GM18499 (cell line): ENCODE measurements around the gene SYNE1.
"Not testable (repeated sequence)": the region's sequence is repeated elsewhere in the genome, so short reads cannot be mapped to it uniquely, and the experiment has no call there.

Experiments
- ATAC-seq: cut with Tn5 transposase; IDR thresholded peaks from one replicate; pipeline ENCODE4 v1.9.1; 2021; ENCODE audit warnings: moderate number of reproducible peaks; ENCODE audit not compliant: insufficient read depth, unreplicated experiment

The SYNE1 gene

DNA sequence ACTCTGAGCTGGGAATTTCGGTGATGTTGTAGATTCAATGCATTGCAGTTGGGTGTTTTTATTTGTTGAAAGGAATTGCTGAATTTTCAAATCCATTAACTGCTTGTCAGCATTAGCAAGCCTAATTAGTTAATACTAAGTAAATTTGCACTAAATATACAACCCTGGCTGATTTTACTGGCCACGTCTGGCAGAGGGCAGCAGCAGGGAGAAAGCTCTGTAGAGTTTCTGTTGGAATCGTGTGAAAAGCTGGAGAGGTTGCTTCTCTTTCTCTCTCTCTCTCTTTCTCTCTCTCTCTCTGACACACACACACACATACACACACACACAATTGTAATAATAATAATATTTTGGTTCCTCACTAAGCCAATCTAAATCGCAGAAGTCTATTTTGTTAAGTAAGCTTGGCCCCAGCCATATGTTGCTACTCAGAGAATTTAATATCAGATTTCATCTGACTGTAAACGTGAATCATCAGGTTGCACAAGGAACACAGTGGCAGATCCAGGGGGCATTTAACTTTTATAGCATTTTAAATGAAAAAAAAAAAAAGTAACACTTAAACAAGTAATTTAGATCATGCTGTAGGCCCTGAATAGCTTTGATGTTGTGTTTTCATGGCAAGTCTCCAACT is 540.2 kb downstream of the SYNE1 start:
- no peak for ATAC-seq

DNA sequence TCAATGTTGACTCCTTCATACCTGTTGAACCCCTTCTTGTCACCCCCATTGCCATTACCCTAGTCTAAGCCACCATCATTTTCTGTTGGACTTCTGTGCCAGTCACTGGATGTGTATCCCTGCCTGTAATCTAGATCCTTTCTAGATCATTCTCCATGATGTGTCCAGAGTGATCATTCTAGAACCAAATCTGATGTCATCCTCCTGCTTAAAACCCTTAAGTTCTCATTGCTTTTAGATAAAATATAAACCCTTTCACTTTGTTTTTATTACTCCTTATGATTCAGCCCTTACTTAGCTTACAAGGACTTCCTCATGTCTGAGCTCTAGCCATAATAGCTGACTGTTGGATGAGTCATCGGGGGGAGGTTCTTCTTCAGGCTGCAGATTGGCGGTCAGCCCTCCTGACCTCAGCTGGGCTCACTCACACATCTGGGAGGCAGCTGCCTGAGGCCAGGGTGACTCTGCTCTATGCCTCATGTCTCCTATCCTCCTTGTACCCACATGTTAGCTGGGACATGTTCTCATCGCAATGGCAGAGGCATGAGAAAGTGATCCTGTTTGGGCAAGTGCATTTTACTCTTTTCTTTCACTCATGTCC is 542.1 kb downstream of the SYNE1 start:
- no peak for ATAC-seq

DNA sequence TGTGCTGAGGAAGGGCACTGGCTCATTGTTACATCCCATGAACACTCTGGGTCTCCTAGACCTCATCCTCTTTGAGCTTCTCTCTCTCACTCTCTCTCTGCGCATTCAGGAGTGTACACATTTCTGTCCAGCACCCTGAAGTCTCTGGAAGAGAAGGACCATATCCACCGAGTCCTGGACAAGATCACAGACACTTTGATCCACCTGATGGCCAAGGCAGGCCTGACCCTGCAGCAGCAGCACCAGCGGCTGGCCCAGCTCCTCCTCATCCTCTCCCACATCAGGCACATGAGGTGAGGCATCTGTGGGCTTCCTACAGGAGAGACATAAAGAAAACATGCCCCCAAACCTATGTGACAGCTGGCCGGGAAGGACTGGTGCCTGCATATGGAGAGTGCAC is 542.9 kb downstream of the SYNE1 start:
- ATAC-seq = no peak

DNA sequence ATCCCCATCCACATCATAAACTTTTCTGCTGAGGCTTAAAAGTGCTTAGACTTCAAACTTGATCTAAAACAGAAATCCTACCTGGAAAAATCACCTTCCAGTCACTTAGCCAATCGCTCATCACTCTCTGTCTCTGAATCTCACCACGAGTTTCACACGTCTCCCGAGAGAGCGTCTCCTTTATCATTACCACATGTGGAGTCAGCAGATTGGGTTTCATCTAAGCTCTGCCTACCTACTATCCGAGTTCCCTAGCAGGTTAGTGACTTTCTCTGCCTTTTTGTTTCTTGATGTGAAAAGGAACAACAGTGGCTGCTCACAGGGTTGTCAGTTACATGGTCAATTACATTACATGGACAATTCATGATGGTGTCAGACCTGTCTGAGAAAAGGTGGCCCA is 543.5 kb downstream of the SYNE1 start:
- no peak for ATAC-seq

DNA sequence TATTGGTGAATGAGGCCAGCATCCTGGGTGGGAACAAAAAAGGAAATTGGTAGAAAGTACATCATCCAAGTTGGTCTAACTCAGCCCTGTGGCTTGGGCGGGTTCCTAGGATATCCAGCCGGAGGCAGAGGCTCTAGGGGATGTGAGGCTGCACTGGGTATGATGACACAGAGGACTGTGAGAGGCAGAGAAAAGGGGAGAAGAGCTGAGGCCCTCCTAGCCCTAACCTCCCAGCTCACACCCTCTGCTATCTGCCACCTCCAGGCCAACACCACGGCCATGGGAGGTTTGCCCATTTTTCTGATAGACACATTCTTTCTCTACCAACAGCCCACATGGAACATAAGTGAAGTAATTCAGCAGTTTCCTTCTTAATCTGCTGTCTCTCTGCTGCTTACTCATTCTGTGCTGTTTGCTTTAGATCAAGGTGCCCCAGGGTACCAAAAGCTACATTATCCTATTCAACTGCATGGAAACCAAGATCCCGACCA is 545.3 kb downstream of the SYNE1 start:
- ATAC-seq = no peak

DNA sequence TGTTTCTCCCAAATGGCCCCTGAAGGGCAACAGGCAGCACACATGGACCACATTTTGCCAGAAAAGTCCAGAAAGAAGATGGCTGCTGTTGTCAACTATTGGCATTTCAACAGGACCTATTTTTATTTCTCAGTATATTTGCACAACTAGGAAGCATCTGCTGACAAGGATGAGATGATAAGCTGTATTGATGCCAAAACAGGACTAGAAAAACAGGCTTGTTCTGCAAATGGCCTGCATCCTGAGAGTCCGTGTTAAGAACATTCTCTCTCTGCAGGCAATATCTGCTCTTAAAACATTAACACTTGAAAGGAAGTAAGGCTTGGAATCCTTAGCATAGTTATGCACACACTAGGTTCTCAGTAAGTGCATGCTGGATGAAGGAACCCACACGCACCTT is 546.0 kb downstream of the SYNE1 start:
- ATAC-seq = no peak

DNA sequence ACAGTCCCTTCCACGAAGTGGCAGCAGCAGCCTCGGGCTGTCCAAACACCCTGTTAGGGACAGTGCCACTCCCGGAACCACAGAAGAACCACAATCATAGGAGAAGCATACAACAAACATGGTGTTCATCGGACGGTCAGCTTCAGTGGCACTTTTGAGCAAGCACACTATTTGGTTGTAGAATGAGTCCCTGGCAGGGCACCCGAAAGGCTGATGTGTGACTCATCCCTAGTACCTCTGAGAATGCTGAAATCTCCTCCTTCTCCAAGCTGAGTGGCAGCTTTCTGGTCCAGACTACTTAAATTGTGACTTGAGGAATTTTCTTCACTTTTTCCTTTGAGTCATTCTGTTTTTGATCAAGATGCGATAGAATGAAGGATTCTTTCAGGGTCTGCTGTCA is 547.2 kb downstream of the SYNE1 start:
- no peak for ATAC-seq

DNA sequence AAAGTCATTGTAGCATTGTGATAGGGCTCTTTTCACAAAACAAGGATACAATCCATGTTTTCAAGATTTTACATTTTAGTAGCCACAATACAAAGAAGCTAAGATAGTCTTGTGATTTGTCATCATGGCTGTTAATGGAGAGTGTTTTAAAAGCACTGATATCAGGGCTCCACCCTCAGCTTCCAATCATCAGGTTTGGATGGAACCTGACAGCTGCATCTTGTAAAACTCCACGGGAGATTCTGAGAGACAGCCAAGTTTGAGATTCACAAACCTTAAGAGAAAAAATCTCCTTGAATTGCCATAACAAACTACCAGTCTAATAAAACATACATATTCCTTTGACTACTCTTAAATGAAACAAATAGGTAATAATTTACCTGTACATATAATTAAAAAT is 549.5 kb downstream of the SYNE1 start:
- no peak for ATAC-seq

DNA sequence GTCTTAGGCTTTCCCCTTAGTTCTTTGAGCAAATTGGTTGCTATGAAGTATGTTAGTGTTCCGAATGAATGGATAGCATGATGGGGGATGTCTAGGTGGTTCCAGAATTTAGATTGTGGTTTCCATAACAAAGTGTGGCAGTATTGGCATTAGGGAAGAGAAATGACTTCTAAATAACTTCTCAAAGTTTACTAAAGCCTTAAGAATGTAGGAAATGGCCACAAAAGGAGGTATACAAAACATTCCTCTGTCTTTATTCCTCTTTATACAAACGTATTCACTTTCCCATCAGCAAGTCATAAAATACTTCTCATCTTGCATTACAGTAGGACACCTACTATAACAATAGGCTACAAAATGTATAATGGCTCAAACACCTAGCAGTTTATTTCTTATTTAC is 550.1 kb downstream of the SYNE1 start:
- no peak for ATAC-seq

DNA sequence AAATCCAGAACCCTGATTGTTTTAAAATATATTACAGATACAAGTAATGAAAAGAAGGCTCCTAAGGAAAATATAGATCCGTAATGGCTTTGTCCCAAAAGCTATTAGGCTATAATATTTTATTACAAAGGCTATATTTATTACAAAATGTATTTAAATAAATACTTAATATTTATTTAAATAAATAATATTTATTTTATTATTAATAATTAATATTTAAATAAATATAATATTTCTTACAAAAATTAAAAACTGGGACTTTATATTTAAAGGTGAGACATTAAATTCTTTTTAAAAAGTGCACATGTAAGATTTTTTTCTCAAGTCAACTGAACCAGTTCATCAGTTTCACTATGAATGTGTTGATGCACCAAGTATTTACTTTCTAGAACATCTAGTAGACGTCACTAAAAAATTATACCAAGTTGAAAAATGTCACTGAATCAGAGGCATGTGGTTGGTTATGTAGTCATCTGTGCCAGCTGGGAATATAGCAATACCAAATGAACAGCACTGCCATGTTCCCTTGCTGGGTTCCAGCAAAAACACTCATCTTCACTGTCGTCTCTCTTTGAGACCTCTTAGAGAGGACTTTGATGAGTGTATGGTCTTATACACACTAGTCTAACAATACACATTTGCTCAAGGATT is 550.8 kb downstream of the SYNE1 start:
- no peak for ATAC-seq

DNA sequence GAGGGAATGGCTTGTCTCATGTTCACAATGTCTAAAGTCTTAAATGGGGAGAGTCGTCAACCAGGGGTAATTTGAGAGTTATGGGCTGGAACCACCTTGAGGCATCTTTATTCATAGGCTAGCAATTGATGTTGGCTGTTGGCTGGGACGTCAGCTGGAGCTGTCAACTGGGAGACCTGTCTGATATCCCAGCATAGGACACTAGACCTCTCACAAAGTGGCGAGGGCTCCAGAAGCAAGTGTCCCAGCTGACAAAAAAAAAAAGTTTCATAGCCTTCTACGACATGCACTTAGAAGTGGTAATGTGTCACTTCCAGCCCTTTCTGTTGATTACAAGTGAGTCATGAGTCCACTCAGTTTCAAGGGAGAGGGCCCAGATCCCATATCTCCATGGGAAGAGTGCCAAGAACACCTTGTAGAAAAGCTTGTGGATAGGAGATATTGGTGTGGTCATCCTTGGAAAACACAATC is 551.7 kb downstream of the SYNE1 start:
- ATAC-seq = no peak

DNA sequence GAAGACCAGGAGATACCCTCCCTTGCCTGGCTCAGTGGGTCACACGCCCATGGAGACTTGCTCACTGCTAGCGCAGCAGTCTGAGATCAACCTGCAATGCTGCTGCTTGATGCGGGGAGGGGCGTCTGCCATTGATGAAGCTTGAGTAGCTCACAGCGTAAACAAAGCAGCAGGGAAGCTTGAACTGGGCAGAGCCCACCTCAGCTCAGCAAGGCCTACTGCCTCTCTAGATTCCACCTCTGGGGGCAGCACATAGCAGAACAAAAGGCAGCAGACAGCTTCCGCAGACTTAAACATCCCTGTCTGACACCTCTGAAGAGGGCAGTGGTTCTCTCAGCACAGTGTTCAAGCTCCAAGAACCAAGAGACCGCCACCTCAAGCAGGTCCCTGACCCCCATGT is 558.4 kb downstream of the SYNE1 start:
- no peak for ATAC-seq

DNA sequence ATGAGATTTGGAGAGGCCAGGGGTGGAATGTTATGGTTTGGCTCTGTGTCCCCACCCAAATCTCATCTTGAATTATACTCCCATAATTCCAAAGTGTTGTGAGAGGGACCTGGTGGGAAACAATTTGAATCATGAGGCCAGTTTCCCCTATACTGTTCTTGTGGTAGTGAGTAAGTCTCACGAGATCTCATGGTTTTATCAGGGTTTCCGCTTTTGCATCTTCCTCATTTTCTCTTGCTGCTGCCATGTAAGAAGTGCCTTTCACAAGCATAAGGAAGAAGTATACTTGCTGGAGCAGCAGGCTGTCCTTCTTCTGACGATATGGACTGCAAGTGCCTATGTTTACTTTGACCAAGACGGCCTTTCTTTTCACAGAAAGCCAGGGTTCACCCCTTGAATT is 559.2 kb downstream of the SYNE1 start:
- ATAC-seq = no peak

DNA sequence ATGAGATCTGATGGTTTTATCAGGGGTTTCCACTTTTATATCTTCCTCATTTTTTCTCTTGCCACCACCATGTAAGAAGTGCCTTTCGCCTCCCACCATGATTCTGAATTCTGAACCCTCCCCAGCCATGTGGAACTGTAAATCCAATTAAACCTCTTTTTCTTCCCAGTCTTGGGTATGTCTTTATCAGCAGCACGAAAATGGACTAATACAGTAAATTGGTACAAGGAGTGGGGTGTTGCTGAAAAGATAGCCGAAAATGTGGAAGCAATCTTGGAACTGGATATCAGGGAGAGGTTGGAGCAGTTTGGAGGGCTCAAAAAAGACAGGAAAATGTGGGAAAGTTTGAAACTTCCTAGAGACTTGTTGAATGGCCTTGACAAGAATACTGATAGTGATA is 560.9 kb downstream of the SYNE1 start:
- not testable (repeated sequence) for ATAC-seq

DNA sequence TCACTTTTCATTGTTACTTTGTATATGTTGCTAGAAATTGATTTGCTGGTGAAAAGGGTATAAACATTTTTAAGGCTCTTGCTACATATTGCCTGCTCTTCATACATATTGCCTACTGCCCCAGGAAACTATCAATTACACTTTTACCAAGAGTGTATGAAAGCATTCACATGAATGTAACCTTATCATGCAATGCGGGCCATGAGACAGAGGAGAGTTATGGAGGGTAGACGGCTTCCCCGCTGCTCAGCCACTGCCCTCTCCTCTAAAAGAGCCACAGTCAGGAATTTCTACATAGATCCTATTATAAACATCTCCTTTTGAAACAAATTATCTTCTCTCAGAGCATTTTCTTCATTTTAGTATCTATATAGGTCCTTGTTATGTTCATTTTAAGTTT is 565.3 kb downstream of the SYNE1 start:
- no peak for ATAC-seq
